ENCODE measurements around the gene CRCP.

DNA sequence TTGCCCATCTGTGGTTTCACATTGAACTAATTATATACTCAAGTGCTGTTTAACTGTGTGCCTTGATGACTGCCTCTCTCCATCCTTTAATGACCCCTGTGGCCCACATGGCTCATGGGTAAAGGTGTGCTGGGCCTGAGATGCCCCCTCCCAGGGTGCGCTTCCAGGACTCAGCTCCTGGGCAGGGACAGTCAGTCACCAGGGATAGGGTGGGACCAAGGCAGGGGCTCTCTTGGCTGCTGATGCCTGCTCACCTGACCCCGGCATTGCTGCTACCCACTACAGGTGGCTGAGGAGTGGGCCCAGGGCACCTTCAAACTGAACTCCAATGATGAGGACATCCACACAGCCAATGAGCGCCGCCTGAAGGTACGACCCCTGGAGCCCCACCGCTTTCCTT lies 32.6 kb upstream of the CRCP start:
- TF ChIP-seq EP300 (IDR thresholded peaks at IDR 0.05) = no peak
- TF ChIP-seq POLR2A (IDR thresholded peaks at IDR 0.05; ENCODE audit: low read length) = no peak
- TF ChIP-seq, protein P1, sequence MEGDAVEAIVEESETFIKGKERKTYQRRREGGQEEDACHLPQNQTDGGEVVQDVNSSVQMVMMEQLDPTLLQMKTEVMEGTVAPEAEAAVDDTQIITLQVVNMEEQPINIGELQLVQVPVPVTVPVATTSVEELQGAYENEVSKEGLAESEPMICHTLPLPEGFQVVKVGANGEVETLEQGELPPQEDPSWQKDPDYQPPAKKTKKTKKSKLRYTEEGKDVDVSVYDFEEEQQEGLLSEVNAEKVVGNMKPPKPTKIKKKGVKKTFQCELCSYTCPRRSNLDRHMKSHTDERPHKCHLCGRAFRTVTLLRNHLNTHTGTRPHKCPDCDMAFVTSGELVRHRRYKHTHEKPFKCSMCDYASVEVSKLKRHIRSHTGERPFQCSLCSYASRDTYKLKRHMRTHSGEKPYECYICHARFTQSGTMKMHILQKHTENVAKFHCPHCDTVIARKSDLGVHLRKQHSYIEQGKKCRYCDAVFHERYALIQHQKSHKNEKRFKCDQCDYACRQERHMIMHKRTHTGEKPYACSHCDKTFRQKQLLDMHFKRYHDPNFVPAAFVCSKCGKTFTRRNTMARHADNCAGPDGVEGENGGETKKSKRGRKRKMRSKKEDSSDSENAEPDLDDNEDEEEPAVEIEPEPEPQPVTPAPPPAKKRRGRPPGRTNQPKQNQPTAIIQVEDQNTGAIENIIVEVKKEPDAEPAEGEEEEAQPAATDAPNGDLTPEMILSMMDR (IDR thresholded peaks at IDR 0.05) = no peak
- no peak for TF ChIP-seq RCOR1 (IDR thresholded peaks at IDR 0.05; ENCODE audit: low read depth, low read length)
- no peak for TF ChIP-seq USF2 (IDR thresholded peaks at IDR 0.05)
- no peak for TF ChIP-seq CHD2 (IDR thresholded peaks at IDR 0.05; ENCODE audit: low read length, partially characterized antibody)
- no peak for TF ChIP-seq ZSCAN20 (CRISPR knock-in tag; IDR thresholded peaks at IDR 0.05)
- no peak for TF ChIP-seq RAD21 (conservative IDR thresholded peaks at IDR 0.05 in 1 of 2, IDR thresholded peaks at IDR 0.05 in 1 of 2)
- TF ChIP-seq CEBPB (IDR thresholded peaks at IDR 0.05) = no peak

Data from A549 (cell line).